ENCODE measurements around the gene RUNDC1. TPM values are rescaled to one million over a fixed set of nuclear protein-coding genes. Genes with fewer than 3 reads are reported as not detected.
"Not testable (repeated sequence)": the region's sequence is repeated elsewhere in the genome, so short reads cannot be mapped to it uniquely, and the experiment has no call there.

Gene RUNDC1
- total and polyA plus RNA-seq, 5 donors from 2014 or later: 10.6 to 15.2 (median 14.1) TPM

DNA sequence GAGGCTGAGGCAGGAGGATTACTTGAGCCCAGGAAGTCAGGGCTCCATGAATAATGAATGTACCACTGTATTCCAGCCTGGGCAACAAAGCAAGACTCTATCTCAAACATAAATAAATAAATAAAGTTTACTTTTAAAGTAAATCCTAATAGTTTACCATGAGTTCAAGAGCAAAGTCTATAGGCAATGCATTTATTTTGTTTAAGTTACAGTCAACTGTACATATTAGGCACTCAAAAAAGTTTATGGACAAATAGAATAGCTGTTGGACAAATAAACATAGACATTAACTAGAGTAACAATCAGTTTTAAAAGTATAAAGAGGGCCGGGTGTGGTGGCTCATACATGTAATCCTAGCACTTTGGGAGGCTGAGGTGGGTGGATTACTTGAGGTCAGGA is 12.4 kb upstream of the RUNDC1 start:
- Mint-ChIP-seq H3K4me3 (peak overlapping the region in 1 of 4 donors; percentile 38), H3K4me1 (peaks cover 5 to 23% (median 14%) of the 10 kb centered on the region in 4 donors), H3K9me3 (no peaks in the 10 kb centered on the region), H3K27ac (no peak overlapping the region), H3K36me3 (peaks cover 4% of the 10 kb centered on the region), H3K27me3 (peaks cover 6% of the 10 kb centered on the region)
- H3K4me3 ChIP-seq (ENCODE audit: low read depth, low read length): no peak overlapping the region
- no peak overlapping the region for H3K27ac ChIP-seq (ENCODE audit: insufficient read depth, low read length, poor library complexity, severe bottlenecking)
- H3K36me3 ChIP-seq (ENCODE audit: control insufficient read depth, insufficient read depth, low read length): no peaks in the 10 kb centered on the region
- no peaks in the 10 kb centered on the region for H3K27me3 ChIP-seq (ENCODE audit: control insufficient read depth, insufficient read depth, low read length)
- ATAC-seq (ENCODE audit: low read depth in 2 of 2) (no peak), DNase-seq (no peak)
- H3K9me3 ChIP-seq (ENCODE audit: control insufficient read depth in 2 of 2, low read length in 2 of 2): no peaks in the 10 kb centered on the region
- peaks cover 15% of the 10 kb centered on the region for H3K4me1 ChIP-seq (ENCODE audit: control insufficient read depth, insufficient read depth, low read length, poor library complexity, severe bottlenecking)

DNA sequence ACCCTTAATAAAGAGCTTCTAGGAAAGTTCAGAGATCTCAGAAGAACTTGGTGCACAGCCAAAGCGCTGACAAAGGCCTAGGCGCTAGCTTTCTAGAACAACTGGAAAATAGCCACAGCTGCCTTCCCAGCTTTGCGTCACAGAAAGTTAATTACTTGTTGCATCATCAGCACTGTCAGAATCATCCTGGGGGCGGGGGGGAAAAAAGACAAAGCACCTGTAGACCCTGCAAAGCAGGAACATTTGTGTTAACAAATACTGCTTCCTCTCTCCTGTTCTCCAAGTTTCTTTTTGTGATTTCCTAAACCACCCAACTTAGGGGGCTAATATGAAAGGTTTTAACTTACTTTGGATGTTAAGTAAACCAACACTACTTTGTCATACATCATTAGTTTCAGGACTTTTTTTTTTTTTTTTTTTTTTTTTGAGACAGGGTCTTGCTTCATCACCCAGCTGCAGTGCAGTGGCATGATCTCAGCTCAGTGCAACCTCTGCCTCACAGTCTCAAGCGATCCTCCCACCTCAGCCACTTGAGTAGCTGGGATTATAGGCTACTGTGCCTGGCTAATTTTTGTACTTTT is 11.3 kb upstream of the RUNDC1 start:
- Mint-ChIP-seq H3K27me3 (peaks cover 6% of the 10 kb centered on the region), H3K4me3 (peak overlapping the region in 2 of 4 donors; percentile 10 to 38), H3K27ac (no peak overlapping the region), H3K36me3 (peaks cover 4% of the 10 kb centered on the region), H3K9me3 (no peaks in the 10 kb centered on the region), H3K4me1 (peaks cover 4 to 13% (median 8%) of the 10 kb centered on the region in 4 donors)
- DNase-seq (no peak), ATAC-seq (ENCODE audit: low read depth in 2 of 2) (no peak)
- H3K27ac ChIP-seq (ENCODE audit: insufficient read depth, low read length, poor library complexity, severe bottlenecking): no peak overlapping the region
- no peaks in the 10 kb centered on the region for H3K27me3 ChIP-seq (ENCODE audit: control insufficient read depth, insufficient read depth, low read length)
- no peak overlapping the region for H3K4me3 ChIP-seq (ENCODE audit: low read depth, low read length)
- H3K36me3 ChIP-seq (ENCODE audit: control insufficient read depth, insufficient read depth, low read length): no peaks in the 10 kb centered on the region
- H3K9me3 ChIP-seq (ENCODE audit: control insufficient read depth in 2 of 2, low read length in 2 of 2): no peaks in the 10 kb centered on the region
- H3K4me1 ChIP-seq (ENCODE audit: control insufficient read depth, insufficient read depth, low read length, poor library complexity, severe bottlenecking): peaks cover 5% of the 10 kb centered on the region

DNA sequence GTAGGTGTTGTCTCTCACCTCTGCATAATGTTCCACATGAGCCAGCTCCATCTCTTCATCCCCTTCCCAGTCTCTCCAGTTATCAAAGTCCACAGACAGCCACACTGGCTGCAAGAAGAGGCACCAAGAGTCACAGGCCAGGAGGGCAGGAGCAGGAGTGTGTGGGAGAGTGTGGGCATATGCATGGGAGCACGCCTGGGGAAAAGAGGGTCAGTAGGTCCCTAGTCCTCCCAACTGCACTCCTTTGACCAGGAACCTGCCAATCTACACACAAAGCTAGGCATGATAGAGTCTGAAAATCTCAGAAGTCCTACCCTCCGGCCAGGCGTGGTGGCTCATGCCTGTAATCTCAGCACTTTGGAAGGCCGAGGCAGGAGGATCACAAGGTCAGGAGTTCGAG is 8.8 kb upstream of the RUNDC1 start:
- Histone ChIP-seq H3K4me1 (ENCODE audit: control insufficient read depth, insufficient read depth, low read length, poor library complexity, severe bottlenecking) (no peaks in the 10 kb centered on the region), H3K9me3 (ENCODE audit: control insufficient read depth in 2 of 2, low read length in 2 of 2) (no peaks in the 10 kb centered on the region), H3K27ac (ENCODE audit: insufficient read depth, low read length, poor library complexity, severe bottlenecking) (no peak overlapping the region), H3K36me3 (ENCODE audit: control insufficient read depth, insufficient read depth, low read length) (no peaks in the 10 kb centered on the region), H3K27me3 (ENCODE audit: control insufficient read depth, insufficient read depth, low read length) (no peaks in the 10 kb centered on the region), H3K4me3 (ENCODE audit: low read depth, low read length) (no peak overlapping the region)
- Mint-ChIP-seq H3K27ac (no peak overlapping the region), H3K4me1 (peaks cover 0 to 8% (median 0%) of the 10 kb centered on the region in 4 donors), H3K9me3 (peaks cover 0 to 2% (median 0%) of the 10 kb centered on the region in 7 donors), H3K36me3 (no peaks in the 10 kb centered on the region), H3K27me3 (no peaks in the 10 kb centered on the region), H3K4me3 (no peak overlapping the region)
- no peak for DNase-seq
- ATAC-seq (ENCODE audit: low read depth in 2 of 2): no peak

DNA sequence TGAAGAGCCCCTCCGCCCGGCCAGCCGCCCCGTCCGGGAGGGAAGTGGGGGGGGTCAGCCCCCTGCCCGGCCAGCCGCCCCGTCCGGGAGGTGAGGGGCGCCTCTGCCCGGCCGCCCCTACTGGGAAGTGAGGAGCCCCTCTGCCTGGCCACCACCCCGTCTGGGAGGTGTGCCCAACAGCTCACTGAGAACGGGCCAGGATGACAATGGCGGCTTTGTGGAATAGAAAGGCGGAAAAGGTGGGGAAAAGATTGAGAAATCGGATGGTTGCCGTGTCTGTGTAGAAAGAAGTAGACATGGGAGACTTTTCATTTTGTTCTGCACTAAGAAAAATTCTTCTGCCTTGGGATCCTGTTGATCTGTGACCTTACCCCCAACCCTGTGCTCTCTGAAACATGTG is 7.0 kb upstream of the RUNDC1 start:
- not testable (repeated sequence) for H3K36me3 ChIP-seq (ENCODE audit: control insufficient read depth, insufficient read depth, low read length); H3K9me3 ChIP-seq (ENCODE audit: control insufficient read depth in 2 of 2, low read length in 2 of 2); H3K4me1 ChIP-seq (ENCODE audit: control insufficient read depth, insufficient read depth, low read length, poor library complexity, severe bottlenecking); H3K27ac Mint-ChIP-seq; H3K36me3 Mint-ChIP-seq; H3K4me3 ChIP-seq (ENCODE audit: low read depth, low read length); ATAC-seq (ENCODE audit: low read depth in 2 of 2); H3K27me3 ChIP-seq (ENCODE audit: control insufficient read depth, insufficient read depth, low read length); H3K9me3 Mint-ChIP-seq; H3K4me3 Mint-ChIP-seq; DNase-seq; H3K27me3 Mint-ChIP-seq; H3K27ac ChIP-seq (ENCODE audit: insufficient read depth, low read length, poor library complexity, severe bottlenecking); H3K4me1 Mint-ChIP-seq

DNA sequence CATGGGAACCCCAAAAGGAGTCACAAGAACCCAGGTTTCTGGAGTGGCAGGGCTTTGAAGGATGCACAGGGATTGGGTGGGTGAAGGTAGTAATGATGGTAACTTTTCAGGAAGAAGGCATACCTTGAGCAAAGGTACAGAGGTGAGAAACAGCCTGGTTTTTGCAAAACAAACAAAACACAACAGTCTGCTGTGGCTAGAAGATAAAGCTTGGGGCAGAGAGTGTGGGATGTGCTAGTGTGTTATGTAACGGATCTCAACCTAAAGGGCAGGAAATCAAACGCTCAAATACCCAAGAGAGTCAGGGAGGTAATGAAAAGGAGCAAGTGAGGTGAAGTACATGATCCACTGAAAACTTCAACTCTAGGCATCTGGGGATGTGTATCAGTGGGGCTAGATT is 5.1 kb upstream of the RUNDC1 start:
- Histone ChIP-seq H3K4me1 (ENCODE audit: control insufficient read depth, insufficient read depth, low read length, poor library complexity, severe bottlenecking) (peaks cover 6% of the 10 kb centered on the region), H3K36me3 (ENCODE audit: control insufficient read depth, insufficient read depth, low read length) (no peaks in the 10 kb centered on the region), H3K9me3 (ENCODE audit: control insufficient read depth in 2 of 2, low read length in 2 of 2) (no peaks in the 10 kb centered on the region), H3K27ac (ENCODE audit: insufficient read depth, low read length, poor library complexity, severe bottlenecking) (no peak overlapping the region), H3K4me3 (ENCODE audit: low read depth, low read length) (no peak overlapping the region), H3K27me3 (ENCODE audit: control insufficient read depth, insufficient read depth, low read length) (no peaks in the 10 kb centered on the region)
- Mint-ChIP-seq H3K27me3 (peaks cover 2% of the 10 kb centered on the region), H3K4me1 (peaks cover 0 to 12% (median 9%) of the 10 kb centered on the region in 4 donors), H3K9me3 (peaks cover 0 to 2% (median 0%) of the 10 kb centered on the region in 7 donors), H3K36me3 (no peaks in the 10 kb centered on the region), H3K27ac (no peak overlapping the region), H3K4me3 (peak overlapping the region in 2 of 4 donors; percentile 65 to 82)
- ATAC-seq (ENCODE audit: low read depth in 2 of 2) (no peak), DNase-seq (no peak)

DNA sequence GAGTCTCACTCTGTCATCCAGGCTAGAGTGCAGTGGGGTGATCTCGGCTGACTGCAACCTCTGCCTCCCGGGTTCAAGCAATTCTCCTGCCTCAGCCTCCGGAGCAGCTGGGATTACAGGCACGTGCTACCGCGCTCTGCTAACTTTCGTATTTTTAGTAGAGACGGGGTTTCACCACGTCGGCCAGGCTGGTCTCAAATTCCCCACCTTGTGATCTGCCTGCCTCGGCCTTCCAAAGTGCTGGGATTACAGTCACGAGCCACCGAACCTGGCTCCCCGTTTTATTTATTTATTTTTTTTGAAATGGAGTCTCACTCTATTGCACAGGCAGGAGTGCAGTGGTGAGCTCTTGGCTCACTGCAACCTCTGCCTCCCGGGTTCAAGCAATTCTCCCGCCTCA is 4.7 kb upstream of the RUNDC1 start:
- H3K36me3 Mint-ChIP-seq; H3K27me3 ChIP-seq (ENCODE audit: control insufficient read depth, insufficient read depth, low read length); H3K4me3 ChIP-seq (ENCODE audit: low read depth, low read length); H3K27me3 Mint-ChIP-seq; H3K27ac Mint-ChIP-seq; ATAC-seq (ENCODE audit: low read depth in 2 of 2); H3K4me1 ChIP-seq (ENCODE audit: control insufficient read depth, insufficient read depth, low read length, poor library complexity, severe bottlenecking); H3K9me3 ChIP-seq (ENCODE audit: control insufficient read depth in 2 of 2, low read length in 2 of 2); H3K36me3 ChIP-seq (ENCODE audit: control insufficient read depth, insufficient read depth, low read length); DNase-seq; H3K9me3 Mint-ChIP-seq; H3K27ac ChIP-seq (ENCODE audit: insufficient read depth, low read length, poor library complexity, severe bottlenecking): not testable (repeated sequence)
- H3K4me1 Mint-ChIP-seq: peaks cover 0 to 16% (median 11%) of the 10 kb centered on the region in 4 donors
- H3K4me3 Mint-ChIP-seq: peak overlapping the region in 1 of 4 donors; percentile 65

DNA sequence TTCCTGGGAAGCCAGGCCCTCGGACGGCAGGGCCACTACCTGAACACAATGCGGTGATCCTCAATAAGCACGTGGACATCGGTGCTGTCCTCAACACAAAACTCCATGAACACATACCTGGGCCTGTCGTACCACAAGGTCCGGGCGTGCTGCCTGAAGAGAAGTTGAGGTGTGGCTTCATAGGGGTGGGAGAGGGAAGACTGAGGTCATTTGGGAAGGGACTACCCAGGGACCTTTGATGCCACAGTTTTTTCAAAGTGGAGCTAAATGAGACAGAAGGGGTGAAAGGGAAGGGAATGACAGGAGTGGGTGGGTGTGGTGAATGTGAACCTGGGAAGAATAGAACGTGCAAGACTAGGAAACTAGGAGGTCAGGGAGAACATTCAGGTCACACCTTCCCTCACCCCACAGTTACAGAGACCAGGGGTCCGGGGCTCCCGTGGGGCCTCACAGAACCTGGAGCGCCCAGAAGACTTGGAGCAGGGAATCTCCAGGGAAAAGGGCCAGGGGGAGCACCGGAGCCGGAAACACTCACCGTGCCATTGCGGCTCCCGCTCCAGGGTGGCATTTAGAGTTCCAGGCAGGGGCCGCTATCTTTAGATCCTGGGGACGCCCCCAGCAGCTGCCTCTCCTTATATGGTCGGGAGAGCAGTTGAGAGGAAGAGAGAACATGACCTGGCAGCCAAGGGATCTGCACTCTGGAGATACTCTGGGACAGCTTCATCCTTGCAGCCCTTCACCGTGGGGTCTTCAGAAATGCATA is 673 bp upstream of the RUNDC1 start, which contains the start of gene PTGES3L:
Gene PTGES3L, minus strand, starts transcription at position 570 of the 763 bp plus-strand sequence. Its CDS starts 27 bp downstream, at position 543.
- Mint-ChIP-seq H3K27me3 (peaks cover 4% of the 10 kb centered on the region), H3K4me1 (peaks cover 7 to 40% (median 28%) of the 10 kb centered on the region in 4 donors), H3K9me3 (peaks cover 0 to 2% (median 0%) of the 10 kb centered on the region in 7 donors), H3K4me3 (peak within 1 kb of the TSS; percentile 97 to 100 (median 98)), H3K27ac (peak within 1 kb of the TSS; percentile 97 to 98 (median 97)), H3K36me3 (no peaks in the 10 kb centered on the region)
- Histone ChIP-seq H3K4me1 (ENCODE audit: control insufficient read depth, insufficient read depth, low read length, poor library complexity, severe bottlenecking) (peaks cover 21% of the 10 kb centered on the region), H3K4me3 (ENCODE audit: low read depth, low read length) (peak within 1 kb of the TSS; percentile 88), H3K27me3 (ENCODE audit: control insufficient read depth, insufficient read depth, low read length) (no peaks in the 10 kb centered on the region), H3K36me3 (ENCODE audit: control insufficient read depth, insufficient read depth, low read length) (no peaks in the 10 kb centered on the region), H3K27ac (ENCODE audit: insufficient read depth, low read length, poor library complexity, severe bottlenecking) (peak within 1 kb of the TSS; percentile 85), H3K9me3 (ENCODE audit: control insufficient read depth in 2 of 2, low read length in 2 of 2) (no peaks in the 10 kb centered on the region)
- DNase-seq (peak in 1 of 3 donors; percentile 19), ATAC-seq (ENCODE audit: low read depth in 2 of 2) (peak; percentile 9 to 16)

All from CD4-positive, CD25-positive, alpha-beta regulatory T cell (primary cell).